CD8-positive, alpha-beta memory T cell (primary cell): Measurements from ENCODE around the gene UNC13A. TPM values are rescaled to one million over a fixed set of nuclear protein-coding genes. Genes with fewer than 3 reads are reported as not detected.
"Not testable (repeated sequence)": the region's sequence is repeated elsewhere in the genome, so short reads cannot be mapped to it uniquely, and the experiment has no call there.

Source experiments
- CTCF ChIA-PET: fragments of 350-600 bp; sonication (Branson Sonifier 250); formaldehyde crosslinking; loops from one replicate; lab custom pipeline; 2021; ENCODE audit warnings: antibody characterized with exemption; lab: Charles Lee
- POLR2A ChIA-PET: fragments of 350-600 bp; sonication (Branson Sonifier 250); formaldehyde crosslinking; loops from one replicate; lab custom pipeline; 2021; ENCODE audit warnings: antibody characterized with exemption; lab: Charles Lee
- DNase-seq, 5 donors: peaks; one replicate each; pipeline versions ENCODE4 v3.0.0 to v3.0.0-alpha.2; 2020 to 2022; ENCODE audit warnings: mixed read lengths in 1 of 5
- H3K27ac ChIP-seq: one replicate; pipeline ENCODE4 v1.7.0; 2013; ENCODE audit warnings: low read depth, mild to moderate bottlenecking, low read length, moderate library complexity
- H3K27me3 ChIP-seq: 2 replicates; pipeline ENCODE4 v1.7.0; 2013; ENCODE audit warnings: low read length, mild to moderate bottlenecking; ENCODE audit not compliant: insufficient read depth, poor library complexity, severe bottlenecking
- H3K36me3 ChIP-seq: 2 replicates; pipeline ENCODE4 v1.7.0; 2013; ENCODE audit warnings: mild to moderate bottlenecking, low read length, moderate library complexity; ENCODE audit not compliant: insufficient read depth
- H3K4me1 ChIP-seq: 2 replicates; pipeline ENCODE4 v1.7.0; 2013; ENCODE audit warnings: mild to moderate bottlenecking, low read length, moderate library complexity; ENCODE audit not compliant: insufficient read depth
- H3K4me3 ChIP-seq: 2 replicates; pipeline ENCODE4 v1.7.0; 2013; ENCODE audit warnings: mild to moderate bottlenecking, low read length
- H3K9me3 ChIP-seq: 2 replicates; pipeline ENCODE4 v1.7.0; 2013; ENCODE audit warnings: mild to moderate bottlenecking, low read length
- H3K27ac Mint-ChIP-seq, 8 donors: one replicate each; pipeline ENCODE4 v1.8.0; 2020 to 2021; ENCODE audit warnings: mixed read lengths in 8 of 8, mild to moderate bottlenecking in 6 of 8, inconsistent platforms in 3 of 8, moderate library complexity in 3 of 8
- H3K27me3 Mint-ChIP-seq, 2 donors: one replicate each; pipeline ENCODE4 v1.8.0; 2020 to 2021; ENCODE audit warnings: mixed read lengths in 2 of 2, mild to moderate bottlenecking in 1 of 2, moderate library complexity in 1 of 2
- H3K36me3 Mint-ChIP-seq, 3 donors: one replicate each; pipeline ENCODE4 v1.8.0; 2020 to 2021; ENCODE audit warnings: mixed read lengths in 3 of 3, inconsistent platforms in 1 of 3, mild to moderate bottlenecking in 1 of 3
- H3K4me1 Mint-ChIP-seq, 3 donors: one replicate each; pipeline ENCODE4 v1.8.0; 2020 to 2021; ENCODE audit warnings: mixed read lengths in 3 of 3, inconsistent platforms in 1 of 3, mild to moderate bottlenecking in 1 of 3
- H3K4me3 Mint-ChIP-seq, 7 donors: one replicate each; pipeline ENCODE4 v1.8.0; 2020 to 2021; ENCODE audit warnings: mixed read lengths in 7 of 7, mild to moderate bottlenecking in 6 of 7, moderate library complexity in 4 of 7, inconsistent platforms in 2 of 7
- H3K9me3 Mint-ChIP-seq, 5 donors: one replicate each; pipeline ENCODE4 v1.8.0; 2020 to 2022; ENCODE audit warnings: mixed read lengths in 5 of 5, mild to moderate bottlenecking in 3 of 5, moderate library complexity in 2 of 5, inconsistent platforms in 1 of 5
- polyA plus RNA-seq: library from polyadenylated mRNA; unstranded; fragments of 300-500 nt; fragmentation: Illumina TruSeq; gene quantifications from one replicate; pipeline ENCODE4 v1.2.3, GENCODE V29; 2021
- total RNA-seq, 2 experiments: library from RNA; stranded (reverse); gene quantifications; one replicate each; pipeline ENCODE4 v1.2.3, GENCODE V29; 2021

The UNC13A gene
- total and polyA plus RNA-seq, 3 experiments from 2014 or later, result not detected

DNA sequence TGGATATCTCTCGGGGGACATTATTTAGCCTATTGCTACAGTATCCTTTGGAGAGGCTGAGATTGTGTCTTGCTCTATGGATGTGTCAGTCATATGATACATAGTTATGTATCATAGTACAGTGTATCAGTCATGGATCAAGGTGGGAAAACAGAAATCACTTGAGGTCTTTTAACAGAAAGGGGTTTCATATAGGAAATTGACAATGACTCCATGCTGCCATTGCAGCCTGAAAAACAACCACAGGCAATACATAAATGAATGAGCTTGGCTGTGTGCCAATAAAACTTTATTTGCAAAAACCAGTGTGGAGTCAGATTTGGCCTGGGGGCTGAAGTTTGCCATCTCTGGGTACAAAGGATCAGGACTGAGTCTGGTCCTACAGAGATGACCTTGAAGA, 97.3 kb downstream of the UNC13A start:
- no peak for DNase-seq
- Histone ChIP-seq H3K36me3 (no peaks in the 10 kb centered on the region), H3K4me3 (no peak overlapping the region), H3K27ac (no peak overlapping the region), H3K4me1 (no peaks in the 10 kb centered on the region), H3K27me3 (no peaks in the 10 kb centered on the region), H3K9me3 (no peaks in the 10 kb centered on the region)
- no peak overlapping the region for H3K4me3 Mint-ChIP-seq
- H3K36me3 Mint-ChIP-seq, result no peaks in the 10 kb centered on the region
- H3K27me3 Mint-ChIP-seq, result peaks cover 16 to 22% of the 10 kb centered on the region in 2 donors
- H3K9me3 Mint-ChIP-seq, result no peaks in the 10 kb centered on the region
- H3K27ac Mint-ChIP-seq, result no peak overlapping the region
- ChIA-PET POLR2A (no interaction called here), CTCF (no interaction called here)
- H3K4me1 Mint-ChIP-seq, result no peaks in the 10 kb centered on the region

DNA sequence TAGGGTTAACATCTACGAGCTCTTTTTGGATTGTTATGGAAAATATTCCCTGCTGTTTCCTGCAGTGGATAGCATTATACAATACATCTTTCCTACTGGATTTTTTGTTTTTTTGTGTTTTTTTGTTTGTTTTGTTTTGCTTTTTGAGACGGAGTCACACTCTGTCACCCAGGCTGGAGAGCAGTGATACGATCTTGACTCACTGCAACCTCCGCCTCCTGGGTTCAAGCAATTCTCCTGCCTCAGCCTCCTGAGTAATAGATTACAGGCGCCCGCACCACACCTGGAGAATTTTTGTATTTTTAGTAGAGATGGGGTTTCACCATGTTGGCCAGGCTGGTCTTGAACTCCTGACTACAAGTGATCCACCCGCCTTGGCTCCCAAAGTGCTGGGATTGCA, 102.8 kb downstream of the UNC13A start:
- POLR2A ChIA-PET, DNase-seq, H3K36me3 ChIP-seq, H3K27ac Mint-ChIP-seq, CTCF ChIA-PET, H3K27ac ChIP-seq, H3K27me3 ChIP-seq, H3K9me3 ChIP-seq, H3K4me3 ChIP-seq, H3K4me1 Mint-ChIP-seq, H3K4me3 Mint-ChIP-seq, H3K4me1 ChIP-seq, H3K27me3 Mint-ChIP-seq, H3K9me3 Mint-ChIP-seq: not testable (repeated sequence)
- H3K36me3 Mint-ChIP-seq, result peaks cover 0 to 26% (median 6%) of the 10 kb centered on the region in 3 donors

DNA sequence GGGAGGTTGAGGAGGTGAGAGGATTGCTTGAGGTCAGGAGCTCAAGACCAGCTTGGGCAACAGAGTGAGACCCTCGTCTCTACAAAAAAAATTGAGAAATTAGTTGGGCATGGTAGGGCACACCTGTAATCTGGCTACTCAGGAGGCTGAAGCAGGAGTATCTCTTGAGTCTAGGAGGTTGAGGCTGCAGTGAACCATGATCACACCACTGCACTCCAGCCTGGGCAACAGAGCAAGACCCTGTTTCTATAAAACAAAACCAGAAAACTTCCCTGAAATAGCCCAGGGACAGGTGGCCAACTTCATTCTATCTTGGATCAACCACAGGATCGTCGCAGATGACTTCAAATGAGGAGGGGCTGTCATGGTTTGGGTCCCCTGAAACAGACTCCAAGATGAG, 104.0 kb downstream of the UNC13A start:
- ChIA-PET CTCF (no interaction called here), POLR2A (no interaction called here)
- H3K27me3 ChIP-seq, result no peaks in the 10 kb centered on the region
- peaks cover 5% of the 10 kb centered on the region for H3K36me3 ChIP-seq
- no peaks in the 10 kb centered on the region for H3K27me3 Mint-ChIP-seq
- no peak overlapping the region for H3K27ac ChIP-seq
- no peak for DNase-seq
- H3K4me1 ChIP-seq, result no peaks in the 10 kb centered on the region
- H3K9me3 Mint-ChIP-seq, result no peaks in the 10 kb centered on the region
- no peak overlapping the region for H3K4me3 ChIP-seq
- H3K4me1 Mint-ChIP-seq, result no peaks in the 10 kb centered on the region
- H3K9me3 ChIP-seq, result no peaks in the 10 kb centered on the region
- peaks cover 5 to 38% (median 12%) of the 10 kb centered on the region in 3 donors for H3K36me3 Mint-ChIP-seq
- no peak overlapping the region for H3K4me3 Mint-ChIP-seq
- peak overlapping the region in 1 of 8 donors; percentile 88 for H3K27ac Mint-ChIP-seq

DNA sequence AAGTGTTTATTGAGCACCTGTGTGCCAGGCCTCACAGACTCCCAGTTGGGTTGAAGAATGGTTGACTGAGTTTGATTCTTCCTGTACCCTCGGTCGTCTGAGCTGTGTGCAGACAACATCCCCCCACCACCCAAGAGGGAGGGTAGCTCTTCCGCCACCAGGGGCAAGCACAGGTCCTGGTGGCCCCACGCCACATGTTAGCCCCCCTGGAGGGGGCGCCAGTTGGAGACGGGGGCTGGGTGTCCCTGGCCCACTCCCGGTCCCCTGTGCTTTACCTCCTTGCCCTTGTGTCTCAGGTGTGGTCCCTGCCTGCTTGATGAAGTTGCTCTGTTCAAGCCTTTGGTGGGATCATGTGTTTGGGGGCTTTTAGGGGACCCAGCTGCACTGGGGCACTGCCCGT, 105.5 kb downstream of the UNC13A start:
- Histone ChIP-seq H3K9me3 (no peaks in the 10 kb centered on the region), H3K4me3 (no peak overlapping the region), H3K27me3 (no peaks in the 10 kb centered on the region), H3K27ac (no peak overlapping the region), H3K36me3 (peaks cover 5% of the 10 kb centered on the region), H3K4me1 (no peaks in the 10 kb centered on the region)
- Mint-ChIP-seq H3K9me3 (no peaks in the 10 kb centered on the region), H3K4me3 (no peak overlapping the region), H3K4me1 (no peaks in the 10 kb centered on the region), H3K27me3 (no peaks in the 10 kb centered on the region), H3K27ac (no peak overlapping the region), H3K36me3 (peaks cover 5 to 54% (median 12%) of the 10 kb centered on the region in 3 donors)
- no peak for DNase-seq
- ChIA-PET CTCF (no interaction called here), POLR2A (no interaction called here)

DNA sequence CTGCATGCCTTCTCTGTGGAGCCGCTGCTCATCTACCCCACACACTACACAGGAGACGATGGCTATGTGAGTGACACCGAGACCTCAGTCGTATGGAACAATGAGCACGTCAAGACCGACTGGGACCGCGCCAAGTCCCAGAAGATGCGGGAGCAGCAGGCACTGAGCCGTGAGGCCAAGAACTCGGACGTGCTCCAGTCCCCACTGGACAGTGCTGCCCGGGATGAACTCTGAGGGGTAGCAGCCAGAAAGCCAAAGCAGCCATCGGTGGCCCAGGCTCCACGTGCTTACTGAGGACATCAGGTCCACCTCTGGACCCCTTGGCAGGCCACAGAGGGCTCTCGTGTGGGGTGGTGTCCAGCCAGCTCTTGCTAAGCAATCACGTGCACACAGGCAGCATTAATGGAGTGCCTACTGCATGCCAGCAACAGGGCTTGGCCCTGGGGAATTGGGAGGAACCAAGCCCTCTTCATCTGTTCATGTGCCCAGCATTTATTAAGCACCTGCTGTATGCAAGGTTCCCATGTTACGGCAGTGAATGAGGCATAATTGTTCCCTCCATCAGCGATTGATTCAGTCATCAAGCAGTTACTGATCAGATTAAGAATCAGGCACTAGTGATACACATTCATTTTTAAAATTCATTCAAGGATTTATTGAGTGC, 106.8 kb downstream of the UNC13A start:
- H3K4me3 ChIP-seq, result no peak overlapping the region
- H3K9me3 ChIP-seq, result no peaks in the 10 kb centered on the region
- no peaks in the 10 kb centered on the region for H3K4me1 Mint-ChIP-seq
- CTCF ChIA-PET, result no interaction called here
- H3K36me3 Mint-ChIP-seq, result peaks cover 5 to 57% (median 12%) of the 10 kb centered on the region in 3 donors
- no peak overlapping the region for H3K4me3 Mint-ChIP-seq
- POLR2A ChIA-PET, result no interaction called here
- H3K36me3 ChIP-seq, result peaks cover 5% of the 10 kb centered on the region
- no peaks in the 10 kb centered on the region for H3K27me3 Mint-ChIP-seq
- DNase-seq, result no peak
- H3K27me3 ChIP-seq, result no peaks in the 10 kb centered on the region
- no peaks in the 10 kb centered on the region for H3K4me1 ChIP-seq
- no peak overlapping the region for H3K27ac Mint-ChIP-seq
- H3K27ac ChIP-seq, result no peak overlapping the region
- no peaks in the 10 kb centered on the region for H3K9me3 Mint-ChIP-seq

DNA sequence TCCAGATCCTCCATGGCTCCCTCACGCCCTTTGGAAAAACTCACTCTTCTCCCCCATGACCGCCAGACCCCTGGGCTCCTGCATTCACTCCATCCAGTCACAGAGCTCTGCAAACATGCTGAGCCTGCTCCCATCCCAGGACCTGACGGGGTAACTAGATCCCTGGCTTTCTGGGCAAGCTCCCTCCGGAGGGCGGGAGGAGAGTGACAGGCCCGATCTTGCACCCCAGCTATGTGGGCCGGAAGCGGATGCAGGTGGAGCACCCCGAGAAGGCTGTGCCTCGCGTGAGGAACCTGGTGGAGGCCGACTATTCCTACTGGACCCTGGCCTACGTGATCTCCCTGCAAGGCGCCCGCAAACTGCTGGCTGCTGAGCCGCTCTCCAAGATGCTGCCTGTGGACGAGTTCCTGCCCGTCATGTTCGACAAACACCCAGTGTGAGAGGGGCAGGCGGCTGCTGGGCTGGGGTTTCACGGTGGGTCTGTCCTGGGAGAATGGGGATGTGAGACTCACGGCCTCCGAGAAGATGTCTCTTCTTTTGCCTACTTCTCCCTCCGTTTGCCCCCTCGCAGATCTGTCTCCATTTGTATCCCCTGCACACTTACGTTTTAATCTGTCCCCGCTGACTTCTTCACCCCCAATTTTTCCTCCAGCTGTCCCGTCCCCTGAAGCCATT, 107.5 kb downstream of the UNC13A start:
- ChIA-PET POLR2A (no interaction called here), CTCF (no interaction called here)
- H3K4me3 ChIP-seq, result no peak overlapping the region
- H3K27me3 Mint-ChIP-seq, result no peaks in the 10 kb centered on the region
- H3K27ac ChIP-seq, result no peak overlapping the region
- peaks cover 13% of the 10 kb centered on the region for H3K36me3 ChIP-seq
- H3K27me3 ChIP-seq, result no peaks in the 10 kb centered on the region
- no peak for DNase-seq
- H3K36me3 Mint-ChIP-seq, result peaks cover 5 to 61% (median 12%) of the 10 kb centered on the region in 3 donors
- H3K27ac Mint-ChIP-seq, result peak overlapping the region in 1 of 8 donors; percentile 91
- no peak overlapping the region for H3K4me3 Mint-ChIP-seq
- H3K9me3 ChIP-seq, result no peaks in the 10 kb centered on the region
- H3K4me1 Mint-ChIP-seq, result no peaks in the 10 kb centered on the region
- H3K4me1 ChIP-seq, result no peaks in the 10 kb centered on the region
- H3K9me3 Mint-ChIP-seq, result no peaks in the 10 kb centered on the region

DNA sequence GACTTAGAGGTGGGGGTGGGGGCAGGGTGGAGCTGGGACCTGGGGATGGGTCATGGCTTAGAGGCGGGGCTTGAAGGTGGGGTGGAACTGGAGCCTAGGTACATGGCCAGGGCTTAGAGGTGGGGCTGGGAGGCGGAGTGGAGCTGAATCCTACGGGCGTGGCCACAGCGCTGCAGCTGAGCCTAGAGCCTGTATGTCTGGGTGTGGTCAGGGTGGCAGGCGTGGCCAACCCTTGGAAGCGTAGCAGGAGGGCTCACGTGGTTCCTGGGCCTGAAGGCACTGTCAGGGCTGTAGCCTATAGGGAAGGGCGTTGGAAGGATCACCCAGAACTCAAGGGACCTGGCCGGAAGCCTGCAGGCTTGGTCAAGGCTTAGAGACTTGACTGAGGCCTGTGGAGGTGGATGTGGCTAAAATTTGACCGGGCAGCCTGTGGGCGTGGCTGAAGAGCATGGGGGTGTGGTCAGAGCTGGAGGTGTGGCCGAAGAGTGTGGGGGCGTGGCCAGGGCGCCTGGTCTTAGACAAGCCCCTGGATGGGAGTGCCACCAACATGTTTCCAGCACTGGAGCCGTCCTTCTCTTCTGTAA, 108.4 kb downstream of the UNC13A start:
- ChIA-PET CTCF (no interaction called here), POLR2A (no interaction called here)
- Histone ChIP-seq H3K27ac (no peak overlapping the region), H3K36me3 (peaks cover 15% of the 10 kb centered on the region), H3K27me3 (no peaks in the 10 kb centered on the region), H3K4me1 (no peaks in the 10 kb centered on the region), H3K9me3 (no peaks in the 10 kb centered on the region), H3K4me3 (no peak overlapping the region)
- Mint-ChIP-seq H3K4me1 (no peaks in the 10 kb centered on the region), H3K27ac (no peak overlapping the region), H3K36me3 (peaks cover 5 to 62% (median 12%) of the 10 kb centered on the region in 3 donors), H3K27me3 (no peaks in the 10 kb centered on the region), H3K4me3 (no peak overlapping the region), H3K9me3 (no peaks in the 10 kb centered on the region)
- no peak for DNase-seq

DNA sequence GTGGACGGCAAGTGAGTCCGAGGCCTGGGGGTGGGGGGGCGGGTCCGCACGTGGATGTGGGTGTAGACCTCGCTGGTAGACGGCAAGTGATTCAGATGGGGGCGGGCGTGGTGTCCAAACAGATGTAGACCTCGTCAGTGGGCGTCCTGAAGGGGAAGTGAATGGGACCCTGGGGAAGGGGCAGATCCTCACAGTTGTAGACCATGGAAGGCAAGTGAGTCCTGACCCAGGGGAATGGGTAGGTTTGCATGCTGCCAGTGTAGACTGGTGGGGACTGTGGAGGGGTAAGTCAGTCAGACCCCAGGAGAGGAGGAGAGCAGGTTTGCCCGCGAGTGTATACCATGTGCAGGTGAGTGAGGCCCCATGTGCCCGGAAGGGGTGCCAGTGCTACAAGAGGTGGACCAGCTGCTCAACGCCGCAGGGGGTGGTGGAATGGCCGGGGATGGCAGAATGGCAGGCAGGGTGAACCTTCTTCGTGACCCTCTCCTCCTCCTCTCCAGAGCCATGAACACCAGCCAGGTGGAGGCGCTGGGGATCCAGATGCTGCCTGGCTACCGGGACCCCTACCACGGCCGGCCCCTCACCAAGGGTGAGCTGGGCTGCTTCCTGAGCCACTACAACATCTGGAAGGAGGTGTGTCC, 110.6 kb downstream of the UNC13A start:
- Mint-ChIP-seq H3K9me3 (no peaks in the 10 kb centered on the region), H3K27ac (peak overlapping the region in 2 of 8 donors; percentile 79 to 83), H3K27me3 (no peaks in the 10 kb centered on the region), H3K4me3 (no peak overlapping the region), H3K36me3 (peaks cover 7 to 67% (median 13%) of the 10 kb centered on the region in 3 donors), H3K4me1 (peaks cover 2 to 4% (median 3%) of the 10 kb centered on the region in 3 donors)
- no peak for DNase-seq
- Histone ChIP-seq H3K27me3 (no peaks in the 10 kb centered on the region), H3K27ac (no peak overlapping the region), H3K4me3 (no peak overlapping the region), H3K9me3 (no peaks in the 10 kb centered on the region), H3K36me3 (peaks cover 16% of the 10 kb centered on the region), H3K4me1 (no peaks in the 10 kb centered on the region)
- CTCF ChIA-PET, result no interaction called here
- POLR2A ChIA-PET, result no interaction called here
